Testis (tissue), 2 donors: ENCODE measurements around the gene CFC1.
"Not testable (repeated sequence)": the region's sequence is repeated elsewhere in the genome, so short reads cannot be mapped to it uniquely, and the experiment has no call there.

Experiments
- CTCF ChIP-seq, 3 experiments: fragments of 450-650 bp in 2 of 3; fragments of 200-600 bp in 1 of 3; sonication (generic) in 1 of 3; IDR thresholded peaks; one replicate each; pipeline ENCODE4 v1.5.1; 2016 to 2019; ENCODE audit warnings: antibody characterized with exemption in 3 of 3, mild to moderate bottlenecking in 2 of 3, moderate library complexity in 1 of 3
- POLR2A ChIP-seq: fragments of 450-650 bp; IDR thresholded peaks from one replicate; pipeline ENCODE4 v1.6.1; 2017; ENCODE audit warnings: antibody characterized with exemption, mild to moderate bottlenecking, moderate library complexity

- not testable (repeated sequence) for TF ChIP-seq CTCF (IDR thresholded peaks at IDR 0.05); POLR2A
These were observed 39.6 kb upstream of the CFC1 start for GRCh38 chr2:130638973-130639372.
